GM19324 (cell line): ENCODE data around the gene IDH3B.

Source experiments
- ATAC-seq: cut with Tn5 transposase; IDR thresholded peaks from one replicate; pipeline ENCODE4 v1.9.1; 2021; ENCODE audit warnings: mild to moderate bottlenecking, moderate library complexity; ENCODE audit not compliant: unreplicated experiment, low FRiP score

IDH3B gene

DNA sequence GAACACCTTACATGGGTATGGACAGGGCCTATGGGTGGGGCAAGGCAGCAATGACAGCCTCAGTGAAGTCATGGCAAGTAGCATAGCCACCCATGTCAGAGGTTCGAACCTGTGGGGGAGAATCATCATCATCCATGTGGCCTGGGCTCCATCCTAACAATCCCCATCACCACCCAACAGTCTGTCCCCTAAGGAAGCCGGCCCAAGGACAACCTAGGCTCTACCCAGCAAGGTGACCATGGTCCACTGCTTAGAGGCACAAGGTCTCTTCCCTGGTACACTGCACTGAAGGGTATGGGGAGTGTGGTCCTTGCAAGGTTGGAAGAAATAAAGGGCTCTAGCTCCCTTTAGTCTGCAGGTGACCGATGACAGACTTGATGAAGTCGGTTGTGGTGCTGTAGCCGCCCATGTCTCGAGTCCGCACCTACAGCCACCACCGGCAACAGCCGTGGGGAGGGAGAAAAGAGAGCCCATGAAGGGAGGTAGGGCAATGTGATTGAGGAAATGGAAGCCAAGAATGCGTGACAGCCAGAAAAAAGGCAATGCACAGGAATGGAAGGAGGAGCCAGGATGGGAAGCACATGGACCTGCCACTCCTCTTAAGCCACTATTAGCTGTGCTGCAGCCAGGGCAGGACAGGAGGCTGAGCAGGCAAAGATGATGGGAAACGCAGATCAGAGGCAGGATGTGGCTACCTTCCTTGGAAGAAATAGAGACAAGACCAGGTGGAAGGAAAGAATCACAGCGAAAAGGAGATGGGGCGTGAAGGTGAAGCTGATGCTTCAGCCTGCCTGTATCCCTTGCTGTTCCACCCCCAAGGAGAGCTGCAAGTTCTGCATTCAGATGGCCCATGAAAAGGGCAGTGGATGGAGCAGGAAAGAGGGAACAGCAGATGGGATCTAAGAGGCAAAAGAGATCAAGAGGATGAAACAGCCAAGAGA, 5.3 kb downstream of the IDH3B start:
- ATAC-seq = no peak

DNA sequence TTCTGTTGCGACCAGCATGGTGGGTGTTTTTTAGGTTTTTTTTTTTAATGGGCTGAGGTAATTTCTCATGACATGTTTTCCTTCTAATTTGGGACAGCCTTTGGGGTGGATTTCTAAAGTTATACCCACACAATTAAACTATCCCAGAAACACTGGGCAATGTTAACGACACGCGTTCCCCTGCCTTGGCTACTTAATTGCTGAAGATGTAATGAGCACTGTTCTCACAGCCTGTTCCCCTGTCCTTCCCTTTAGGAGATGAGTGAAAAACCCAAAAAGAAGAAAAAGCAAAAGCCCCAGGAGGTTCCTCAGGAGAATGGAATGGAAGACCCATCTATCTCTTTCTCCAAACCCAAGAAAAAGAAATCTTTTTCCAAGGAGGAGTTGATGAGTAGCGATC, 6.3 kb downstream of the IDH3B start:
- no peak for ATAC-seq

GRCh38 chr20:2657241-2657640, 6.8 kb downstream of the IDH3B start:
- ATAC-seq = no peak

- no peak for ATAC-seq
These were observed 7.4 kb downstream of the IDH3B start for GRCh38 chr20:2656471-2657117.

- no peak for ATAC-seq
These were observed 8.5 kb downstream of the IDH3B start for GRCh38 chr20:2655331-2656116.

DNA sequence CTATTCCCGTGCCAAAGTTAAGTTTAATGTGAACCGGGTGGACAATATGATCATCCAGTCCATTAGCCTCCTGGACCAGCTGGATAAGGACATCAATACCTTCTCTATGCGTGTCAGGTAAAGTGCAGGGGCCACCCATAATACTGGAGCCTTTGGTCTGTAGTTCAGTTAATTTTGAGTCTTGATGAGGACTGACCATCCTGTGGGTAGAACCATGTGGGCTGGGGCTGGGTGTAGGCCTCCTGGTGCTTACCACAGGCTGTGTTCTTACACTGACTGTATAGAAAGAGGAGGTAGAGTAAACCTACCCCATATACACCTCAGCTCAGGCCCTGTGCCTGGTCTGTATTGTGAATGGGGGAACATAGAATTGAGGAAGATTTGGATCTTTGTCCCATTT, 9.2 kb downstream of the IDH3B start:
- ATAC-seq = no peak

GRCh38 chr20:2654384-2654822, 9.6 kb downstream of the IDH3B start:
- ATAC-seq = no peak

- ATAC-seq = no peak
These were observed 10.2 kb downstream of the IDH3B start for GRCh38 chr20:2653556-2654383.

DNA sequence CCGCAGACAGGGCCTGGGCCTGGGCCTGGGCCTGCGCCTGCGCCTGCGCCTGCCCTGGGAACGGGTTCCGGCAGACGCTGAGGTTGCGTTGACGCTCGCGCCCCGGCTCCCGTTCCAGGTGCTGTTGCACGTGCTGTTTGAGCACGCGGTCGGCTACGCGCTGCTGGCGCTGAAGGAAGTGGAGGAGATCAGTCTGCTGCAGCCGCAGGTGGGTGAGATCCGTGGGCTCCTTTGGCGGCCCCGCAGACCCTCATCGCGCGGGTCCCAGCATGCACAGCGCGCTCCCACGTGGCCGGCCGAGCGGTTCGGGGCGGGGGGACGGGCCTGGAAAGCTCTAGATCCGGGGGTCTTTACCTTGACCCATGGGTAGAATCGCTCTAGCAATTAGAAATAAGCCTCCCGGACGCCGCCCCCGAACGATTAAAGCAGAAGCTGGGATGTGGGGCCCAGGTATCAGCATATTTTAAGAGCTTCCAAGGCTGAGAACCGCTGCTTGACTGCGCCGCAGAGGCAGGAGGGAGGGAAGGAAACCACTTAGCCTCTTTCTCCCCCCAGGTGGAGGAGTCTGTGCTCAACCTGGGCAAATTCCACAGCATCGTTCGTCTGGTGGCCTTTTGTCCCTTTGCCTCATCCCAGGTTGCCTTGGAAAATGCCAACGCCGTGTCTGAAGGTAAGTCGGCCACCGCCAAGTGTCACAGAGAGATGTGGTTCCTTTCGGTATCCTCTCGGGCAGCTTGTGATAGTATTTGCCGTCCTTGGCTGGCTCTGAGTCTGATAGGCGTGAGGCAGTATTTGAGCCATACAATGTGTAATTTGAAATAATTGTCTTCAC, 11.1 kb downstream of the IDH3B start:
- peak; percentile 45 for ATAC-seq

DNA sequence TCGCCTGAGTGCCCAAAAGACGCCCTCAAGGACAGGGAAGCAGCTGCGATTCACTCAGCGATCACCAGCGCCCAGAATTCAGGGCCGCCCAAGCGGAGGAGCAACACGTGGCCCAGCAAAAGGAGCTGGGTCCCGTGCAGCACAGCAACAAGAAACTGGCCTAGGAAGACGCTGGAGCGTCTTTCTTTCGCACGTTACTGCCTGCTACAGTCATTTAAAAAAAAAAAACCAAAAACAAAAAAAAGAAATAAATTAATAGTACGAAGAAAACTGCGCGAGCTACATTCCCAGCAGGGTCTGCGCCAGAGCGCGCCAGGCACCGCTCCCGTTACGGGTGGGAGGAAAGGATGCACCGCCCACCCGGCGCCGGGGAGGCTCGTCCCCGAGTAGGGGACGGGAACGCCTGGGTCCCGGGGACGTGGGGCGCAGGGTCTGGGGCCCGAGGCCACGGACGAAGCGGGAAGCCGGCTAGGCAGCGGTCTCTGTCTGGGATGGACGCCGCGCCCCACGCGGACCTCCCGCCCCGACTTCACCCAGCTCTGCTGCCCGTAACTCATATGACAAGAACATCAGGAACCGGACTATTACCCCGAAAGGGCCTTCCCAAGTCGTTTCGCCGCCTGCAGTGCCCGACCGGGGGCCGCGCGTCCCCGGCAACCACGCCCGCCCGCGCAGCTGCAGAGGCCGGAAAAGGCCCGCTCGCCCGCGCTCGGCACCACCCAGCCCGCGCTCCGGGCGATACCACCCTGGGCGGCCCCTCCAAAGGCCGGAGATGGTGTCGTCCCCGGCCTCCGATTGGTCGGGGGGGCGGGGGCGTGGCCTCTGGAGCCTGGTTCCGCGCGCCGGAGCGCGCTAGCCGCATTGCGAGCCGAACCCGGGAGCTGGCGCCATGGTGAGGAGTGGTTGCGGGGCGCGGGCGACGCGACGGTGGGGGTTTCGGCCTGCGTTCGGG, 12.0 kb downstream of the IDH3B start, which contains the start of gene NOP56:
Gene NOP56 (plus strand): TSS at position 861 of the 952 bp plus-strand sequence. CDS start 29 bp downstream, at position 890.
- ATAC-seq = peak; percentile 85

- ATAC-seq = no peak
These were observed 20.3 kb downstream of the IDH3B start for GRCh38 chr20:2643708-2644107.

DNA sequence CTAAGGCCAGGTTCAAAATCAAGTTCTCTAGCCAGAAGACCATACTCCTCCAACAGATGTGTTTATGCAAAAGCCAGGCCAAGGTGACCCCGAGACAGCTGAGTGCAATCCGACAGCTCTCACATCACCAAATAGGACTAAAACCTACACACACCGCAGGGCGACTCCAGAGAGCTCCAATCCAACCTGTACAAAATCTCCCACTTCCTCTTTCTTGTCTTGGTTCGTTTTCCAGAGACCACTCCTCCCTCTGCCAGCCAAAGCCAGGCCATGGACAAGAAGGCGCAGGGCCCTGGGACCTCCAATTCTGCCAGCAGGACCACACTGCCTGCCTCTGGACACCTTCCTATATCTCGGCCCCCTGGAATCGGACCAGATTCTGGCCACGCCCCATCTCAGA, 23.1 kb downstream of the IDH3B start:
- ATAC-seq = no peak

DNA sequence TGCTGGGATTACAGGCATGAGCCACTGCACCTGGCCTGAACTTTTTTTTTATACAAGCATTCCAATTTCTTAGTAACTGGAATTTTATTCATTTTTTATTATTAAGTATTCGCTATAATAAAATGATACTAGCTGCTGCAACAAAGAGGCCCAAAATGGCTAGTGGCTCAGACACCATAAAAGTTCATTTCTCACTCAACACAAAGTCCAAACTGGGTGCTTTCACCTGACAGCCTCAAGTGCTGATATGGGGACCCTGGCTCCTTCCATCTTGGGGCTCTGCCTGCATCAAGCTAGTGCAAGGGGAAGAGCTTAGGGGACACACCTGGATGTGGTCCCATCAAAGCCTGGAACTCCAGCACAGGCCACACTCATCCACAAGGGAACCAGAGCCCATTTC, 23.8 kb downstream of the IDH3B start:
- no peak for ATAC-seq

DNA sequence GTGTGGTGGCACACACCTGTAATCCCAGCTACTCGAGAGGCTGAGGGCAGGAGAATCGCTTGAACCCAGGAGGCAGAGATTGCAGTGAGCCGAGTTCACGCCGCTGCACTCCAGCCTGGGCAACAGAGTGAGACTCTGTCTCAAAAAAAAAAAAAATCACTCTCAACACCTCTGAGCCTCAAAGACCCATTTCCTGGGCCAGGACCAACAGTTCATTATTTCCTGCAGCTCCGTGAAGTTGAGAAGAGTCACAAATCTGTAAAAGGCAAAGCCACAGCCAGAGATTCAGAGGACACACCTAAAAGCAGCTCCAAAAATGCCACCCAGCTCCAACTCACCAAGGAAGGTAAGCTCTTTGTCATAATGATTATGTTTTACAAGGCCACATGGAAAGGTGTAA, 26.8 kb downstream of the IDH3B start:
- no peak for ATAC-seq

DNA sequence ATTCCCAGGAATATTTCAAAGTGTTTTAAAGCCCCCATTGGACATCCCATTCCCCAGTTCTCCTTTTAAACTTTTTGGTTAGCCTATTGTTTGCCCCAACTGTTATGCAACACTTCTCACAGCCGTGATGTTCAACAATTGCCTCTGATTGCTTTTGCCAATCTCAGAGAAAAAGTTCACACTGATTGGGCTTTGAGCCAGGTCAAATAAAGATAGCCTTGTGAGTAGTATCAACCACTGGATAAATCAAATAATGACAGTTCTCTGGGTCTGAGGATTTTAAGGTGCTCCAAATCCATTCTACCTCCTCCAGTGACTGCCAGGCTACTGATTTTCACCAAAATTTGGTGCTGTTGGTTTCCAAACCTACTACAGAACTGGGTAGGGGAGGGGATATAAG, 30.6 kb downstream of the IDH3B start:
- ATAC-seq = no peak

DNA sequence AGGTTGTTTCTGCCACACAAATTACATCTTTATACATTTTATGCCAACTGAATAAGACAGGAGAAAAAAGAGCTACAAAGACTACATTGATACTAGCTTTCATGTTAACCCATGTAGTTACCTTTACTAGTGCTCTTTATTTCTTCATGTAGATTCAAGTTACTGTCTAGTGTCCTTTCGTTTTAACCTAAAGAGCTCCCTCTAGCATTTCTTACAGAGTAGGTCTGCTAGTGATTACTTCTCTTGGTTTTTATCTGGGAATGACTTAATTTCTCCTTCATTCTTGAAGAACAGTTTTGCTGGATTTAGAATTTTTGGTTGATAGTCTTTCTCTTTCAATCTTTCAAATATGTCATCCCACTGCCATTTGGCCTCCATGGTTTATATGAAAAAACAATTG, 32.8 kb downstream of the IDH3B start:
- ATAC-seq = no peak

GRCh38 chr20:2626853-2627541, 37.0 kb downstream of the IDH3B start:
- ATAC-seq = no peak

DNA sequence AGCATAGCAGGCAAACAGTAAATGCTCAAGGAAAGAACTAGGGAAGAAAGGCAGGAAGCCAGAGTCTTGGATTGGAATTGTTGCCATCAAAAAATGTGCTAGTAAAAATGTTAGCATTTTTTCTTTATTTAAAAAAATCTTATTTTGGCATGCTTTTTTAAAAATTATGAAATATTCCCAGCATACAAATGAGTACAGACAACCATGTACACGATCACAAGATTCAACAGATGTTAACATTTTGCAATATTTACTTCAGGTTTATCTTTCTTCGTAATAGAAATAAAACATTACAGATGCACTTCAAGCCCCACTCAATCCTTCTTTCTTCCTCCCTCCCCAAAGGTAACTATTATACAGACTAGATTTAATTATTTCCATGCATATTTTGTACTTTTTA, 39.0 kb downstream of the IDH3B start:
- ATAC-seq = no peak
